ENCODE results near the gene GPR39.

DNA sequence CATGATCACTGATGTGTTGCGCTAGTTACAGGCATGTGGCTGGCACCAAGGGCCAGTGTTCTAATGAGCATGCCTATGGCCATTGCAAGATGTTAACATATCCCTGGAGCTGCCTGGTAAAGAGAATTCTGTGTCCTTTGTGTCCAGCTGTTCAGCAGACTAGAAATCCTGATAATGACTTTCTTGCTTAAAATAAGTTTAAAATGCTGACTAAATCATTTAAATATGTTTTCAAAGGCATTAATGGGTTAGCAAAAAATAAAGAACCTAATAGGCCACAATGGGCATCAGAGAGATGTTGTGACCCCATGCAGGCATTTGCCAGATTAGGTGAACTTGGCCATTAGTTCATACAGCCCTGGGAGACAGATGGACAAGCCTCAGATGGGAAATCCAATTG is 67.5 kb downstream of the GPR39 start:
- TF ChIP-seq, protein P1, sequence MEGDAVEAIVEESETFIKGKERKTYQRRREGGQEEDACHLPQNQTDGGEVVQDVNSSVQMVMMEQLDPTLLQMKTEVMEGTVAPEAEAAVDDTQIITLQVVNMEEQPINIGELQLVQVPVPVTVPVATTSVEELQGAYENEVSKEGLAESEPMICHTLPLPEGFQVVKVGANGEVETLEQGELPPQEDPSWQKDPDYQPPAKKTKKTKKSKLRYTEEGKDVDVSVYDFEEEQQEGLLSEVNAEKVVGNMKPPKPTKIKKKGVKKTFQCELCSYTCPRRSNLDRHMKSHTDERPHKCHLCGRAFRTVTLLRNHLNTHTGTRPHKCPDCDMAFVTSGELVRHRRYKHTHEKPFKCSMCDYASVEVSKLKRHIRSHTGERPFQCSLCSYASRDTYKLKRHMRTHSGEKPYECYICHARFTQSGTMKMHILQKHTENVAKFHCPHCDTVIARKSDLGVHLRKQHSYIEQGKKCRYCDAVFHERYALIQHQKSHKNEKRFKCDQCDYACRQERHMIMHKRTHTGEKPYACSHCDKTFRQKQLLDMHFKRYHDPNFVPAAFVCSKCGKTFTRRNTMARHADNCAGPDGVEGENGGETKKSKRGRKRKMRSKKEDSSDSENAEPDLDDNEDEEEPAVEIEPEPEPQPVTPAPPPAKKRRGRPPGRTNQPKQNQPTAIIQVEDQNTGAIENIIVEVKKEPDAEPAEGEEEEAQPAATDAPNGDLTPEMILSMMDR (IDR thresholded peaks at IDR 0.05) = no peak
- no peak for TF ChIP-seq POLR2A (IDR thresholded peaks at IDR 0.05)

All from uterus (tissue), 2 donors.